ENCODE data around the gene CELF4.

DNA sequence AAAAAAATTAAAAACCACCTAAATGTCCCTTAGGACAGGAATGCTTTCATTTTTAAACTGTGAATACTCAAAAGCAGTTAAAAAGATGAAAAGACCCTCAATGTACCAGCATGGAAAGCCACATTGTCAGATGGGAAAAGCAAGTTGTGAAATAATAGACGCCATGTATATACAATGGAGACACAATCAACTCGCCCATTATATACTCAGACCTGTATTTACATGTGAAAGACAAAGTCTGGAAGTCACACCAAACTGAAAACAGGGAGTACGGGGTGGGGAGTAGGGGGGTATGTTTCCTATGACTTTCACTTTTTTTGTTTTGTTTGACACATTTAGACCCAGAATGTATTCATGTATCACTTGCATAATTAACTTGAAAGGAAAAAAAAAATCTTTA lies 75.6 kb downstream of the CELF4 start:
- TF ChIP-seq, protein P1, sequence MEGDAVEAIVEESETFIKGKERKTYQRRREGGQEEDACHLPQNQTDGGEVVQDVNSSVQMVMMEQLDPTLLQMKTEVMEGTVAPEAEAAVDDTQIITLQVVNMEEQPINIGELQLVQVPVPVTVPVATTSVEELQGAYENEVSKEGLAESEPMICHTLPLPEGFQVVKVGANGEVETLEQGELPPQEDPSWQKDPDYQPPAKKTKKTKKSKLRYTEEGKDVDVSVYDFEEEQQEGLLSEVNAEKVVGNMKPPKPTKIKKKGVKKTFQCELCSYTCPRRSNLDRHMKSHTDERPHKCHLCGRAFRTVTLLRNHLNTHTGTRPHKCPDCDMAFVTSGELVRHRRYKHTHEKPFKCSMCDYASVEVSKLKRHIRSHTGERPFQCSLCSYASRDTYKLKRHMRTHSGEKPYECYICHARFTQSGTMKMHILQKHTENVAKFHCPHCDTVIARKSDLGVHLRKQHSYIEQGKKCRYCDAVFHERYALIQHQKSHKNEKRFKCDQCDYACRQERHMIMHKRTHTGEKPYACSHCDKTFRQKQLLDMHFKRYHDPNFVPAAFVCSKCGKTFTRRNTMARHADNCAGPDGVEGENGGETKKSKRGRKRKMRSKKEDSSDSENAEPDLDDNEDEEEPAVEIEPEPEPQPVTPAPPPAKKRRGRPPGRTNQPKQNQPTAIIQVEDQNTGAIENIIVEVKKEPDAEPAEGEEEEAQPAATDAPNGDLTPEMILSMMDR (IDR thresholded peaks at IDR 0.05), result no peak
- TF ChIP-seq EP300 (IDR thresholded peaks at IDR 0.05) (no peak), POLR2A (IDR thresholded peaks at IDR 0.05) (no peak)
